ENCODE results near the gene CXCL13.
"Not testable (repeated sequence)": the region's sequence is repeated elsewhere in the genome, so short reads cannot be mapped to it uniquely, and the experiment has no call there.

The CXCL13 gene, protein sequence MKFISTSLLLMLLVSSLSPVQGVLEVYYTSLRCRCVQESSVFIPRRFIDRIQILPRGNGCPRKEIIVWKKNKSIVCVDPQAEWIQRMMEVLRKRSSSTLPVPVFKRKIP

DNA sequence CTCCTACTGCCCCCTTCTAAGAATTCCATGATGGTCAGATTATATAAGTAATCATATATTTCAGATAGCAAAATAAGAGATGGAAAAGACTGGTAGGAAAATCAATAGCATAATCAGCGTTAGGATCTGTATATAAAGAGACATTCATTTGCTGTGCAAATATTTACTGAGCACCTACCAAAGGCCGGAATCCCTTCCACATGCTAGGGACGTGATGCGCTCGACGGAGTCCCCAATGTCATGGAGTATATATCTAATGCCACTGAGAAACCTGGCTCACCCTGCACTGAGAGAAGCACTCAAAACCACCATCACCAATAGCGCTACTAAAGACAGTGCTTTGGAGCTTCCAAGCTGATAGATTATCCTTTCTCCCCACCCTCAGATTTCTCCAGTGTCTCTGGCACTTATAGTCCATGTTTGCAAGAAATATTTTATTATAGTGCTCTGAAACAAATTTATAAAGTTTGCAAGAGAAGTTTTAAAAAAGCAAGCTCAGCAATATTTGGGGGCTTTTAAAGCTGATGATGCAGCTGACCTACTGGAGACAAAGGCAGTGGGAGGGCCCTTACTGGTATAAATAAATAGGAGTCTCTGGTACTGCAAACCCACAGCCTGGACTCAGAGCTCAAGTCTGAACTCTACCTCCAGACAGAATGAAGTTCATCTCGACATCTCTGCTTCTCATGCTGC, at the start of gene CXCL13:
Gene CXCL13 (plus strand): TSS at position 611 of the 693 bp plus-strand sequence. CDS start 46 bp downstream, at position 657.
- no peaks in the 10 kb centered on the region for H3K4me1 ChIP-seq (ENCODE audit: control insufficient read depth, insufficient read depth, low read length)
- DNase-seq (ENCODE audit: low read depth, low spot score): no peak

DNA sequence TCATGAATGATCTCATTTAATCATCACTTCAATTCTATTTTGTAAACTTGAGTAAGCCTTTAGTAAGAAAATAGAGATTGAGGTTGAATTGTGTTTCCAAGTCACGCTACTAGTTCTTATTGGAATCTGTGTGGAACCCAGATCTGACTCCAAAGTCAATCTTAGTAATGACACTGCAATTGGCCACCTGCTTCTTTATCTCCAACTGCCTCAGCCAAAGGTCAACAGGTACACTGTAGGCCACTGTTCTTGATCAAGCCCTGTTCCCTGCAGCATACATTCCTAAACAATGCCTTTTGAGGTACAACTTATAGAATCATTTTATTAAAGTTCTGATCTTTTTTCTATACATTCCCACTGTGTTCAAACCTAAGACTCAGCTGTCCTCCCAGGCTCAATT, 45.5 kb upstream of the CXCL13 start:
- no peak overlapping the region for H3K4me3 ChIP-seq (ENCODE audit: low read length)
- H3K36me3 ChIP-seq (ENCODE audit: control insufficient read depth, insufficient read depth, low read length): no peaks in the 10 kb centered on the region
- no peaks in the 10 kb centered on the region for H3K27me3 ChIP-seq (ENCODE audit: control insufficient read depth, insufficient read depth, low read length)
- DNase-seq (ENCODE audit: low read depth, low spot score): no peak
- H3K9me3 ChIP-seq (ENCODE audit: control insufficient read depth, insufficient read depth, low read length): 0 out of 2 replicates have a peak, but pooled peaks cover 1% of the 10 kb centered on the region
- H3K4me1 ChIP-seq (ENCODE audit: control insufficient read depth, insufficient read depth, low read length): no peaks in the 10 kb centered on the region
- no CpG with 5 or more reads among the region's 1 CpG for WGBS (ENCODE audit: insufficient coverage, insufficient read length)
- H3K27ac ChIP-seq (ENCODE audit: low read length): no peak overlapping the region

More for the DNA sequence above, at the start of gene CXCL13:
- WGBS (ENCODE audit: insufficient coverage, insufficient read length): no CpG with 5 or more reads among the region's 8 CpGs
- no peaks in the 10 kb centered on the region for H3K27me3 ChIP-seq (ENCODE audit: control insufficient read depth, insufficient read depth, low read length)
- H3K4me3 ChIP-seq (ENCODE audit: low read length): no peak within 1 kb of the TSS
- no peaks in the 10 kb centered on the region for H3K9me3 ChIP-seq (ENCODE audit: control insufficient read depth, insufficient read depth, low read length)
- H3K27ac ChIP-seq (ENCODE audit: low read length): no peak within 1 kb of the TSS
- no peaks in the 10 kb centered on the region for H3K36me3 ChIP-seq (ENCODE audit: control insufficient read depth, insufficient read depth, low read length)

DNA sequence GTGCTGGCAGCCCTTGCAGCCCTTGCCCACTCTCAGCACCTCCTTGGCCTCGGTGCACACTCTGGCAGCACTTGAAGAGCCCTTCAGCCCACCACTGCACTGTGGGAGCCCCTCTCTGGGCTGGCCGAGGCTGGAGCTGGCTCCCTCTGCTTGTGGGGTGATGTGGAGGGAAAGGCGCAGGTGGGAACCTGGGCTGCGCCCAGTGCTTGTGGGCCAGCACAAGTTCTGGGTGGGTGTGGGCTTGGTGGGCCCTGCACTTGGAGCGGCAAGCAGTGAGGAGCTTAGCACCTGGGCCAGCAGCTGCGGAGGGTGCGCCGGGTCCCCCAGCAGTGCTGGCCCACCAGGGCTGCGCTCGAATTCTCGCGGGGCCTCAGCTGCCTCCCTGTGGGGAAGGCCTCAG, 43.9 kb upstream of the CXCL13 start:
- not testable (repeated sequence) for H3K27ac ChIP-seq (ENCODE audit: low read length); H3K9me3 ChIP-seq (ENCODE audit: control insufficient read depth, insufficient read depth, low read length); DNase-seq (ENCODE audit: low read depth, low spot score); H3K27me3 ChIP-seq (ENCODE audit: control insufficient read depth, insufficient read depth, low read length); H3K4me1 ChIP-seq (ENCODE audit: control insufficient read depth, insufficient read depth, low read length); H3K4me3 ChIP-seq (ENCODE audit: low read length); H3K36me3 ChIP-seq (ENCODE audit: control insufficient read depth, insufficient read depth, low read length)
- WGBS (ENCODE audit: insufficient coverage, insufficient read length): no CpG with 5 or more reads among the region's 12 CpGs

DNA sequence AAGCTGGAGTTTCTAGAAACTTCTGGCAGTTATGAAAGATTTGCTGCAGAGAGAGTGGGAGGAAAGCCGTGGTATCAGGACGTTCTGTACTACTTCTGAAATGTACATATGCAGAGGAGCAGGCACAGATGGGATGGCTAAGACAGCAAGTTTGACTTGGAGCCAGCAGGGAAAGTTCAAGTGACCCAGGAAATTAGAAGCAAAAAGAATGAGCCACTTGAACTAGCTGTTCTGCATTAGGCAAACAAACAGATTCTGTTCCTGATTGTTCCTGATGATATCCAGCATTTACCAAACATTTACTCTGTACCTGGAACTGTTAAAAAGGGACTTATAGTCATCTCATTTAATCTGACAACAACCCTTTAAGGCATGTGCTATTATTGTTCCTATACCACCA, 41.4 kb upstream of the CXCL13 start:
- no CpG with 5 or more reads among the region's 2 CpGs for WGBS (ENCODE audit: insufficient coverage, insufficient read length)
- Histone ChIP-seq H3K27me3 (ENCODE audit: control insufficient read depth, insufficient read depth, low read length) (no peaks in the 10 kb centered on the region), H3K4me1 (ENCODE audit: control insufficient read depth, insufficient read depth, low read length) (no peaks in the 10 kb centered on the region), H3K9me3 (ENCODE audit: control insufficient read depth, insufficient read depth, low read length) (0 out of 2 replicates have a peak, but pooled peaks cover 1% of the 10 kb centered on the region), H3K27ac (ENCODE audit: low read length) (no peak overlapping the region), H3K36me3 (ENCODE audit: control insufficient read depth, insufficient read depth, low read length) (no peaks in the 10 kb centered on the region), H3K4me3 (ENCODE audit: low read length) (no peak overlapping the region)
- DNase-seq (ENCODE audit: low read depth, low spot score): no peak

DNA sequence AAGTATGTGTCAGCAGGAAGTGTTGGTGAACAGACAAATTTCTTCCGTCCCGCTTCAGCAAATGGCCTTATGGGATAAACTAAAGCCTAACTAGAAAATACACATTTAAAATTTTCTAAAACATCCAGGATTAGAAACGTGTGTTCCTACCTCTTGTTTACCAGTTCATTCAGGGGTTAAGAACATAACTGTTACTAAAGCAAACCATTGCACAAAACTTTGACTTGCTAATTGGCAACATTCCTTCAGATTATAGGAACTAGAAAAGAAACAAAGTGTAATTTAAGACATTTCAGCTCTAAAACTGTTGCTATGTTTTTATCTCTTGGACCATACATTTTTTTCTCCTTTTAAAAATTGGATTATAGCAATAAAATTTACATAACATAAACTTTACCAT, 39.5 kb upstream of the CXCL13 start:
- Histone ChIP-seq H3K9me3 (ENCODE audit: control insufficient read depth, insufficient read depth, low read length) (0 out of 2 replicates have a peak, but pooled peaks cover 1% of the 10 kb centered on the region), H3K4me3 (ENCODE audit: low read length) (no peak overlapping the region), H3K27ac (ENCODE audit: low read length) (no peak overlapping the region), H3K4me1 (ENCODE audit: control insufficient read depth, insufficient read depth, low read length) (no peaks in the 10 kb centered on the region), H3K27me3 (ENCODE audit: control insufficient read depth, insufficient read depth, low read length) (no peaks in the 10 kb centered on the region), H3K36me3 (ENCODE audit: control insufficient read depth, insufficient read depth, low read length) (no peaks in the 10 kb centered on the region)
- WGBS (ENCODE audit: insufficient coverage, insufficient read length): no CpG with 5 or more reads among the region's 3 CpGs
- no peak for DNase-seq (ENCODE audit: low read depth, low spot score)

DNA sequence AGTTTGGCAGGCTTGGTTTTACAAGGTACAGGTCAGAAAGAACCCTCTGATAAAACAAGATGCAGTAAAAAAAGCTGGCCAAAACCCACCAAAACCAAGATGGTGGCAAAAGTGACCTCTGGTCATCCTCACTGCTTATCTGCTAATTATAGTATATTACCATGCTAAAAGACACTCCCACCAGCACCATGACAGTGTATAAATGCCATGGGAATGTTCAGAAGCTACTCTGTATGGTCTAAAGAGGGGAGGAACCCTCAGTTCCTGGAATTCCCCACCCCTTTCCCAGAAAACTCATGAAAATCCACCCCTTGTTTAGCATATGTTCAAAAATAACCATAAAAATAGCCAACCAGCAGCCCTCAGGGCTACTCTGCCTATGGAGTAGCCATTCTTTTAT, 38.1 kb upstream of the CXCL13 start:
- no peaks in the 10 kb centered on the region for H3K9me3 ChIP-seq (ENCODE audit: control insufficient read depth, insufficient read depth, low read length)

DNA sequence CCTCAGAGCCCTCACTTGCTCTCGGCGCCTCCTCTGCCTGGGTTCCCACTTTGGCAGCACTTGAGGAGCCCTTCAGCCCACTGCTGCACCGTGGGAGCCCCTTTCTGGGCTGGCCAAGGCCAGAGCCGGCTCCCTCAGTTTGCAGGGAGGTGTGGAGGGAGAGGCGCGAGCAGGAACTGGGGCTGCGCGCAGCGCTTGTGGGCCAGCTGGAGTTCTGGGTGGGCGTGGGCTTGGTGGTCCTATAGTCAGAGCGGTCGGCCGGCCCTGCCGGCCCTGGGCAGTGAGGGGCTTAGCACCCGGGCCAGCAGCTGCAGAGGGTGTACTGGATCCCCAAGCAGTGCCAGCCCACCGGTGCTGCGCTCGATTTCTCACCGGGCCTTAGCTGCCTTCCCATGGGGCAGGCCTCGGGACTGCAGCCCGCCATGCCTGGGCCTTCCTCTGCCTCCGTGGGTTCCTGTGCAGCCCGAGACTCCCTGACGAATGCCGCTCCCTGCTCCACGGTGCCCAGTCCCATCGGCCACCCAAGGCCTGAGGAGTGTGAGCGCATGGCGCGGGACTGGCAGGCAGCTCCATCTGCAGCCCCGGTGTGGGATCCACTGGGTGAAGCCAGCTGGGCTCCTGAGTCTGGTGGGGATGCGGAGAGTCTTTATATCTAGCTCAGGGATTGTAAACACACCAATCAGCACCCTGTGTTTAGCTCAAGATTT, 35.0 kb upstream of the CXCL13 start:
- H3K4me1 ChIP-seq (ENCODE audit: control insufficient read depth, insufficient read depth, low read length); H3K36me3 ChIP-seq (ENCODE audit: control insufficient read depth, insufficient read depth, low read length); H3K9me3 ChIP-seq (ENCODE audit: control insufficient read depth, insufficient read depth, low read length); DNase-seq (ENCODE audit: low read depth, low spot score); H3K27me3 ChIP-seq (ENCODE audit: control insufficient read depth, insufficient read depth, low read length); H3K4me3 ChIP-seq (ENCODE audit: low read length); H3K27ac ChIP-seq (ENCODE audit: low read length): not testable (repeated sequence)
- no CpG with 5 or more reads among the region's 32 CpGs for whole genome bisulfite sequencing (ENCODE audit: insufficient coverage, insufficient read length)

More for the DNA sequence above, 38.1 kb upstream of the CXCL13 start:
- H3K4me3 ChIP-seq (ENCODE audit: low read length): no peak overlapping the region
- DNase-seq (ENCODE audit: low read depth, low spot score): no peak
- no peaks in the 10 kb centered on the region for H3K4me1 ChIP-seq (ENCODE audit: control insufficient read depth, insufficient read depth, low read length)
- no peak overlapping the region for H3K27ac ChIP-seq (ENCODE audit: low read length)
- no peaks in the 10 kb centered on the region for H3K27me3 ChIP-seq (ENCODE audit: control insufficient read depth, insufficient read depth, low read length)
- no peaks in the 10 kb centered on the region for H3K36me3 ChIP-seq (ENCODE audit: control insufficient read depth, insufficient read depth, low read length)

DNA sequence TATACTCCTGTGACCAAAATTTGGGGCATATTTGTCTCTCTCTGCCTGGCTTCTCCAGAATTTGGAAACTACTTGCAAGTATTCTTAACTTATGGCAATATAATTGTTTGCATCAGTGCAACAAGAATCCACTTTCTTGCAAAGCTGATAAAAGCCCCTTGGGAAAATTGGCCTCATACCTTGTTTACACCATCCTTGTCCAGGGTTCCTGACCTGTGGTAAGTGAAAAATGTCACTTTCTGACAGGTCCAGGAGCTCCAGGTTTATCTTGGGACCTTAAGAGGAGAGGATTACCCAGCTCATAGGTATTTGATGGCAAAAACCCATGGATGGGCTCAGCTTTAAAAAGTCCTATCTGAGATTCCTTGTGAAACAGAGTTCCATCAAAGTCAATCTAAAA, 29.3 kb upstream of the CXCL13 start:
- Histone ChIP-seq H3K4me1 (ENCODE audit: control insufficient read depth, insufficient read depth, low read length) (no peaks in the 10 kb centered on the region), H3K36me3 (ENCODE audit: control insufficient read depth, insufficient read depth, low read length) (no peaks in the 10 kb centered on the region), H3K27me3 (ENCODE audit: control insufficient read depth, insufficient read depth, low read length) (no peaks in the 10 kb centered on the region), H3K27ac (ENCODE audit: low read length) (no peak overlapping the region), H3K4me3 (ENCODE audit: low read length) (no peak overlapping the region), H3K9me3 (ENCODE audit: control insufficient read depth, insufficient read depth, low read length) (no peaks in the 10 kb centered on the region)
- no peak for DNase-seq (ENCODE audit: low read depth, low spot score)

DNA sequence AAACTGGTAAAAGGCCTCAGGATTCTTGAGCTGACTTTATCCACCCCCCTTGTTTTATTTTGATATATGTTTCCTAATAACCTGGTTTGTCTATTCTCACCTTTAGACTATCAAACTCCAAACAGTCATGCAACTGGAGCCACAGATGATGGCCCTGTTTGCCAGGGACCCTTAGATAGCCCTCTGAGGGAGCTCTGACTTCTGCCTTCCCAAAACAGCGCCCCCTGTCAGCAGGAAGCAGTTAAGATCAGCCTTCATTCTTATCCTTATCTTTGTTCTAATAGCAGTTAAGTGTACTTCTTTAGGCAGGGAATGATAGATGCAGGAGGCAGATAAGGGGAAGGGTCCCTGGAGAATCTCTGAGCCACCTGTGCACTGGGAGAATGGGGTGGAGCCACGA, 27.5 kb upstream of the CXCL13 start:
- H3K9me3 ChIP-seq (ENCODE audit: control insufficient read depth, insufficient read depth, low read length): no peaks in the 10 kb centered on the region
- no CpG with 5 or more reads among the region's 2 CpGs for WGBS (ENCODE audit: insufficient coverage, insufficient read length)
- H3K4me3 ChIP-seq (ENCODE audit: low read length): no peak overlapping the region
- no peaks in the 10 kb centered on the region for H3K4me1 ChIP-seq (ENCODE audit: control insufficient read depth, insufficient read depth, low read length)
- H3K27me3 ChIP-seq (ENCODE audit: control insufficient read depth, insufficient read depth, low read length): no peaks in the 10 kb centered on the region
- H3K27ac ChIP-seq (ENCODE audit: low read length): no peak overlapping the region
- DNase-seq (ENCODE audit: low read depth, low spot score): no peak
- no peaks in the 10 kb centered on the region for H3K36me3 ChIP-seq (ENCODE audit: control insufficient read depth, insufficient read depth, low read length)

DNA sequence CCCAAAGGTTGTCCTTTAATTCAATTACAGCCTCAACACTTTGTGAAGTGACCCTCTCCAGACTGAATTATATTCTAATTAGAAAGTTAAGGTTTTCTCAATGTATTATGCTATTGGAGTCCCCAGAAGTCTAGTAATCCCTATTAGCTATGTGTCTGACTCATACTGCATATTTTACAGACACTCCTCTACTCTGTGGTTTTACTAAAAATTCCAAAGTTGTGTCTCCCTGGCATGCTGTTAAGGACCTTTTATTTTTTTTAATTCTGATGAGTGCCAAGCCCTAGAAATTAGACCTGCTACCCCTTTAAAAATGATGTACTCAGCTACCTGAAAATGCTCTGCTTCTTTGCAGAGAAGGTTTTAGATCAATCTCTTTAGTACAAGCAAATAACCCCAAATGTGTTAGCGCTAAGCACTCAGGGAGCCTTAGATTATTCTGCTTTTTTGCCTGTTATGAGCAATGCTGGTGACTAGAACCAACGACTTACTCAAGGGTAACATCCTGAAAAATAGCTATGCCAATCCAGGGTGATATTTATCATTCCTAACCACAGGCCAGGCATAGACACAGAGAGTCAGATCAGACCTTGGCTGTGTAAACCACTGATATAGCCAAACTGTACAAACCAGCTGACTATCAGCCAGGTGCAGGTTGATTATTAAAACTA, 26.1 kb upstream of the CXCL13 start:
- DNase-seq (ENCODE audit: low read depth, low spot score): no peak
- WGBS (ENCODE audit: insufficient coverage, insufficient read length): no CpG with 5 or more reads among the region's 2 CpGs
- Histone ChIP-seq H3K4me3 (ENCODE audit: low read length) (no peak overlapping the region), H3K4me1 (ENCODE audit: control insufficient read depth, insufficient read depth, low read length) (no peaks in the 10 kb centered on the region), H3K9me3 (ENCODE audit: control insufficient read depth, insufficient read depth, low read length) (no peaks in the 10 kb centered on the region), H3K27me3 (ENCODE audit: control insufficient read depth, insufficient read depth, low read length) (no peaks in the 10 kb centered on the region), H3K36me3 (ENCODE audit: control insufficient read depth, insufficient read depth, low read length) (no peaks in the 10 kb centered on the region), H3K27ac (ENCODE audit: low read length) (no peak overlapping the region)

Data from iPS DF 6.9 (cell line).